Lung (tissue), 16 donors: ENCODE measurements around the gene PPIP5K2. TPM values are rescaled to one million over a fixed set of nuclear protein-coding genes. Genes with fewer than 3 reads are reported as not detected.
"Not testable (repeated sequence)": the region's sequence is repeated elsewhere in the genome, so short reads cannot be mapped to it uniquely, and the experiment has no call there.

Source experiments
- ATAC-seq: fragments of 200-7000 bp; cut with Tn5 transposase; one replicate; pipeline ENCODE4 v1.9.1; 2020; ENCODE audit warnings: moderate number of reproducible peaks; ENCODE audit not compliant: insufficient read depth, low FRiP score
- DNase-seq, 3 donors: peaks; one replicate each; pipeline ENCODE4 v3.0.0-alpha.2; 2013 to 2017
- H3K27ac ChIP-seq, 2 donors: one replicate each; pipeline ENCODE4 v1.5.1; 2013; ENCODE audit warnings: mild to moderate bottlenecking in 2 of 2, moderate library complexity in 2 of 2, control low read depth in 1 of 2, inconsistent platforms in 1 of 2, low read depth in 1 of 2, low read length in 1 of 2
- H3K27me3 ChIP-seq, 3 donors: one replicate each; pipeline ENCODE4 v1.5.1; 2013; ENCODE audit warnings: low read length in 2 of 3; ENCODE audit not compliant: control insufficient read depth in 3 of 3, insufficient read depth in 3 of 3
- H3K36me3 ChIP-seq, 4 donors: one replicate each; pipeline ENCODE4 v1.5.1; 2013; ENCODE audit warnings: low read length in 4 of 4, mild to moderate bottlenecking in 1 of 4, moderate library complexity in 1 of 4; ENCODE audit not compliant: control insufficient read depth in 4 of 4, insufficient read depth in 4 of 4
- H3K4me1 ChIP-seq, 5 donors: one replicate each; pipeline ENCODE4 v1.5.1; 2013; ENCODE audit warnings: low read length in 5 of 5, mild to moderate bottlenecking in 2 of 5, moderate library complexity in 1 of 5; ENCODE audit not compliant: control insufficient read depth in 5 of 5, insufficient read depth in 5 of 5
- H3K4me3 ChIP-seq: one replicate; pipeline ENCODE4 v1.5.1; 2013; ENCODE audit warnings: mild to moderate bottlenecking, control low read depth, moderate library complexity
- H3K9ac ChIP-seq, 2 donors: one replicate each; pipeline ENCODE4 v1.5.1; 2013; ENCODE audit warnings: low read length in 2 of 2, control low read depth in 1 of 2; ENCODE audit not compliant: insufficient read depth in 1 of 2
- H3K9me3 ChIP-seq, 4 donors: one replicate each; pipeline ENCODE4 v1.5.1; 2013; ENCODE audit warnings: low read length in 3 of 4, mild to moderate bottlenecking in 1 of 4, moderate library complexity in 1 of 4; ENCODE audit not compliant: control insufficient read depth in 4 of 4, insufficient read depth in 3 of 4
- WGBS, 2 donors: extraction: QIAGEN DNeasy Blood & Tissue Kit; methylation state at CpG; one replicate each; pipeline ENCODE4 v1.1.7; 2013; 5-methylcytosine and 5-hydroxymethylcytosine counted together
- long read RNA-seq, 5 donors: transcript quantifications; one replicate each; lab custom pipeline, GENCODE V29; 2026
- polyA plus RNA-seq, 2 donors: library from polyadenylated mRNA; stranded (reverse); fragments of 200-250 nt; gene quantifications; one replicate each; pipeline ENCODE4 v1.2.1, GENCODE V29; 2013
- total RNA-seq, 2 donors: library from RNA; depleted of rRNA in 1 of 2; stranded (reverse); fragments of >200 nt in 1 of 2; gene quantifications; one replicate each; pipeline ENCODE4 v1.2.1, GENCODE V29; 2014 to 2021
- TF ChIP-seq, protein P1 (sequence below): IDR thresholded peaks from 2 replicates; pipeline ENCODE4 v1.5.1; 2012; ENCODE audit warnings: mild to moderate bottlenecking; ENCODE audit errors: control extremely low read depth, extremely low read depth
- donor health status: control.
- donor health status: control.
- donor health status: Bipolar disorder and iron deficiency.
- donor health status: healthy.
- donor health status: DM: yes; HTN: yes; CAD: no.

The PPIP5K2 gene
- total RNA-seq (100 to 1,000 TPM in 1 of 2 donors, 10 to 100 TPM in 1; 42.8 to 109 TPM), polyA plus RNA-seq (10 to 100 TPM; 15.4 to 24.3 TPM)
- long read RNA-seq, donor 1, full-length matches to known transcripts: 4 of 4 reads
- long read RNA-seq, donor 1, partial matches to known transcripts: 0 of 4 reads
- long read RNA-seq, donor 1, other reads (novel, unspliced or antisense): 0 of 4 reads
- long read RNA-seq, donor 2, partial matches to known transcripts: 5 of 5 reads
- long read RNA-seq, donor 2, other reads (novel, unspliced or antisense): 0 of 5 reads
- long read RNA-seq, donor 3, partial matches to known transcripts: 0 of 3 reads
- long read RNA-seq, donor 3, other reads (novel, unspliced or antisense): 0 of 3 reads
- long read RNA-seq, donor 4, partial matches to known transcripts: 5 of 5 reads
- long read RNA-seq, donor 4, other reads (novel, unspliced or antisense): 0 of 5 reads
- long read RNA-seq, donor 5, full-length matches to known transcripts: 2 of 12 reads
- long read RNA-seq, donor 5, partial matches to known transcripts: 10 of 12 reads
- long read RNA-seq, donor 5, other reads (novel, unspliced or antisense): 0 of 12 reads

GRCh38 chr5:103119765-103120606 is at the start of gene PPIP5K2, which contains the start of gene GIN1:
TSS of gene PPIP5K2 (plus strand) at chr5:103120301. CDS start at chr5:103129590, 9,289 bp downstream.
TSS of gene GIN1 (minus strand) at chr5:103120138. CDS start at chr5:103108707, 11,431 bp downstream.
- 0% methylated on average over 46 of the region's 46 CpGs for WGBS, 2 donors
- peaks cover 0 to 38% (median 4%) of the 10 kb centered on the region in 5 donors for H3K4me1 ChIP-seq
- peak within 1 kb of the TSS; percentile 90 to 92 for H3K9ac ChIP-seq

GRCh38 chr5:103073500-103073899 is 46.6 kb upstream of the PPIP5K2 start:
- H3K27me3 ChIP-seq, H3K4me3 ChIP-seq, H3K4me1 ChIP-seq, H3K36me3 ChIP-seq, DNase-seq, H3K9me3 ChIP-seq, ATAC-seq, H3K9ac ChIP-seq, H3K27ac ChIP-seq: not testable (repeated sequence)
- WGBS, 2 donors: 59 to 85% methylated on average over 4 of the region's 4 CpGs

More at GRCh38 chr5:103119765-103120606, at the start of gene PPIP5K2, which contains the start of gene GIN1:
- ATAC-seq (peak; percentile 97), DNase-seq (peak; percentile 98 to 99 (median 99))
- no peaks in the 10 kb centered on the region for H3K27me3 ChIP-seq
- peak within 1 kb of the TSS; percentile 97 to 98 for H3K27ac ChIP-seq
- TF ChIP-seq, protein P1, sequence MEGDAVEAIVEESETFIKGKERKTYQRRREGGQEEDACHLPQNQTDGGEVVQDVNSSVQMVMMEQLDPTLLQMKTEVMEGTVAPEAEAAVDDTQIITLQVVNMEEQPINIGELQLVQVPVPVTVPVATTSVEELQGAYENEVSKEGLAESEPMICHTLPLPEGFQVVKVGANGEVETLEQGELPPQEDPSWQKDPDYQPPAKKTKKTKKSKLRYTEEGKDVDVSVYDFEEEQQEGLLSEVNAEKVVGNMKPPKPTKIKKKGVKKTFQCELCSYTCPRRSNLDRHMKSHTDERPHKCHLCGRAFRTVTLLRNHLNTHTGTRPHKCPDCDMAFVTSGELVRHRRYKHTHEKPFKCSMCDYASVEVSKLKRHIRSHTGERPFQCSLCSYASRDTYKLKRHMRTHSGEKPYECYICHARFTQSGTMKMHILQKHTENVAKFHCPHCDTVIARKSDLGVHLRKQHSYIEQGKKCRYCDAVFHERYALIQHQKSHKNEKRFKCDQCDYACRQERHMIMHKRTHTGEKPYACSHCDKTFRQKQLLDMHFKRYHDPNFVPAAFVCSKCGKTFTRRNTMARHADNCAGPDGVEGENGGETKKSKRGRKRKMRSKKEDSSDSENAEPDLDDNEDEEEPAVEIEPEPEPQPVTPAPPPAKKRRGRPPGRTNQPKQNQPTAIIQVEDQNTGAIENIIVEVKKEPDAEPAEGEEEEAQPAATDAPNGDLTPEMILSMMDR: no peak
- H3K36me3 ChIP-seq: peaks cover 0 to 5% (median 0%) of the 10 kb centered on the region in 4 donors
- H3K9me3 ChIP-seq: no peaks in the 10 kb centered on the region
- peak within 1 kb of the TSS; percentile 99 for H3K4me3 ChIP-seq

- Histone ChIP-seq H3K9me3 (peaks cover 0 to 22% (median 11%) of the 10 kb centered on the region in 4 donors), H3K4me1 (no peaks in the 10 kb centered on the region), H3K27ac (no peak overlapping the region), H3K36me3 (no peaks in the 10 kb centered on the region), H3K27me3 (no peaks in the 10 kb centered on the region), H3K4me3 (no peak overlapping the region), H3K9ac (no peak overlapping the region)
- ATAC-seq (no peak), DNase-seq (no peak)
- 92 to 95% methylated on average over 4 of the region's 4 CpGs for WGBS, 2 donors
- TF ChIP-seq, protein P1: no peak
These were observed 44.7 kb upstream of the PPIP5K2 start for GRCh38 chr5:103075442-103075841.
